HTR-8/SVneo (cell line): ENCODE data around the gene IL12A.

Experiments
- DNase-seq: peaks from one replicate; pipeline ENCODE4 v3.0.0; 2011; ENCODE audit warnings: low spot score, mixed read lengths; ENCODE audit not compliant: insufficient read length
- FAIRE-seq: peaks from 2 replicates; lab custom pipeline; 2011; peaks lifted over from hg19 to GRCh38; lab: Jason Lieb, UNC

IL12A gene

DNA sequence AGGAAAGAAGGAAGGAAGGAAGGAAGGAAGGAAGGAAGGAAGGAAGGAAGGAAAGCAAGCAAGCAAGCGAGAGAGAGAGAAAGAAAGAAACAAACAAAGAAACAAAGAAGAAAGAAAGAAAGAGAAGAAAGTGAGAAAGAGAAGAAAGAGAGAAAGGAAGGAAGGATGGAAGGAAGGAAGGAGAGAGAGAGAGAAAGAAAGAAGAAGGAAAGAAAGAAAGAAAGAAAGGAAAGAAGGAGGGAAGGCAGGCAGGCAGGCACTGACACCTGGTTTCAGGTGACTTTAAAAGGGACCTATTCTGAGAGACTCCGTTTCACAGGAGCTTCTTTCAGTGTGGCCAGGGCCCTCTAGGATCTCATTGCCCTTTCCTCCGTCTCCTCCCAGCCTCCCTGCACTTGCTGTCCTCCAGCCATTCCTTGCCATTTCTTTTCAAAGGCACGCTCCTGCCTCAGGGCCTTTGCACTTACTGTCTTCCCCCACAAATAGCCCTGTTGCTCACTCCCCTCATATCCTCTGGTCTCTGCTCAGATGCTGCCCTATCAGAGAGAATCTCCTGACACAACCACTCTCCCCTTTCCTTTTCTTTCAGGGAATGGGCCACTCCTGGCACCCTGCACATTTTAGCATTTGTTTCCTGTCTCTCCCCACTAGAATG, 31.5 kb downstream of the IL12A start:
- DNase-seq (no peak), FAIRE-seq (no peak)

DNA sequence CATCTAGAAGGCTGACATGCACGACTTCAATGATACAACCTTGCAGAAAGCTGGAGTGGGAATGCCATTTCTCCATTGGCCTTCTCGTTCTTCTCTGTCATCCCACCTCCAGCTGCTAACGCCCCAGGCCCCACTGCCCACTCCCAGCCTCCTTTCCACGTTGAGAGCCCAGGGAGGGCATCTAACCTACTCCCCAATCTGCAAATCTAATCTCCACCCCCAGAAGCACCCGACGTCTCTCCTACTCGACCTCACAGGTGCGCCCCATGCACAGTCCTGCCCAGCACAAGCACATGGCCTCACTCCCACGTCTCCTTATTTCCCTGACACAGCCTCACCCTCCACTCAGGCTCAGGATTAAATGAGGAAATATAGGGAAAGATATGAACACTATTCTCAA, 33.4 kb downstream of the IL12A start:
- FAIRE-seq (no peak), DNase-seq (no peak)

DNA sequence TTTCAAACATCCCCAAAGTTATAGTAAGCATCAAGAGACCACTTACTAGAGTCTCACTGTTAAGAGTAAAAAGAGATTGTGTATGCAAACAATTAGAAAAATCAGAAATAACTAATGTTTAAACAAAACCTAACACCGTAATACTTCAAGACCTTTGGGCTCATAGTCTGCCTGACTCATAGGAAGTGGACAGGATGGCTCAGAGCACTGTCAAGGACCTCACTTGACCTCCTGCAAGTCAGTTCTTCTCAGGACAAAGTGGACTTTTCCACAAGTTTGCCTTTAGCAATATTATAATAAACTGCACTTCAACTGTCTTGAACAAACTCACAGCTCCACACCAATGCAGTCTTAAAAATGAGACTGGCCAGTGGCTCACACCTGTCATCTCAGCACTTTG, 34.8 kb downstream of the IL12A start:
- FAIRE-seq: no peak

GRCh38 chr3:160027541-160028195, 39.0 kb downstream of the IL12A start:
- DNase-seq: peak; percentile 33
- FAIRE-seq: no peak

More for the DNA sequence above, 34.8 kb downstream of the IL12A start:
- no peak for DNase-seq

DNA sequence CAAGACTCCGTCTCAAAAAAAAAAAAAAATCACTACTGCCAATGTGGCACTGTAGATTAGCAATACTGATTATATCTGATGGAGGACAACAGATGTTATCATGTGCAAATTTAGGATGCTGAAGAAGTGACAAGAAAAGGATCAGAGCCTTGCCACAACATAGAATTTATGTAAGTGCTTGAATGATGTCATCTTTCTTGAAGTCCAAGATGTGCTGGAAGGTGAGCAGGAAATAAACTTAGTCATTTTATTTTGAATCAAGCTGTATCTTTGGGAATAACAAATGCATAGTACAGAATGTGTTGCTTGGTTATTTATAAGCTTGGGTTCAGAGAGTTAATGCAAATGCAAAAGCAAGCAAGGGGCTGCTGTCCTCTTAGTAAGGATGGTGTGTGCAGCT, 47.1 kb downstream of the IL12A start:
- no peak for FAIRE-seq

DNA sequence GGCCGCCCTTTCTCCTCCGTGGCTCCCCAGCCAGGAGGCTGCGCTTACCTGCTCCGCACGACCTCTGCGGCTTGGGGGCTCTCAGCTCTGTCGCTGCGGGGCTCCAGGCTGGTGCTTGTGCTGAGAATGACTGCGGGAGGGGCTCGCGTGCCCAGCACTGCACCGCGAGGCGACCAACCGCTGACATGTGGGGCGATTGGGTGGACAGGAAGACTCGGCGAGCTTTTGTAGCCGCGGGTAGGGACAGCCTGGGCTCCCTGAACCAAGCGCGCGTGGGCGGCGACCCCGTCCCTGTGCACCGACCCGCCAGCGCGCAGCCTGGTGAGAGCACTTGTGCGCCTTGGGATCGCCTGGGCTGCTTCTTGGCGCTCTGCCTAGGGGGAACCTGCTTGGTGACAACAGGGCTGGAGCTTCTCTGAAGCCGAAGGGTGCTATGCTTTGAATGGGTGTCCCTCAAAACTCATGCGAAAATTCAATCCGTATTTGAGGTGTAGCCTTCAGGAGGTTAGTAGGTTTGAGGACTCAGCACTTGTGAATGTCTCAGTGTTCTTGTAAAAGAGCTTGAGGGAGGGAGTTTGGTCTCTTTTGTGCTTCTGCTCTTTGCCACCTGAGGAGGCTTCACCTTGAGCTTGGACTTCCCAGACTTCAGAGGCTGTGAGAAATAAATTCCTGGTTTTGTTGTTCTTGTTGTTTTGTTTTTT, 50.4 kb downstream of the IL12A start:
- DNase-seq (no peak), FAIRE-seq (no peak)

More for the DNA sequence above, 47.1 kb downstream of the IL12A start:
- DNase-seq: no peak

DNA sequence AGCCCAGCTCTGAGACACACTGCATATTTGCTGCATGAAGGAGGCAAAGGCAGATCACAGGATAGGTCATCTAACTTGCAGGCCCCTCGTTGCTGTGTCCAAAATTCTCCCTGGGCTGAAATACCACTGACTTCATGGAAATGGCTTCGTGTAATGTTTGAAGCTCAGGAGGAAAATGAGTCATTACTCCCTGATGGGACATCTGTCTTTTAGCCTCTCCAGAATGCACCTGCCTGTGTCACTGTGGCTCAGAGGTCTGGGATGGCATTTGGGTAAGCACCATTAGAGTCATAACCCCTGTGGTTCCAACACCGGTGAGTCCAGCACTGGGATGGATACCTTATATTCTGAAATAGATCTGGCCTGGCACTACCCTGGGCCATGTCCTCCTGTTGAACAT, 51.5 kb downstream of the IL12A start:
- DNase-seq (no peak), FAIRE-seq (peak; percentile 62)

DNA sequence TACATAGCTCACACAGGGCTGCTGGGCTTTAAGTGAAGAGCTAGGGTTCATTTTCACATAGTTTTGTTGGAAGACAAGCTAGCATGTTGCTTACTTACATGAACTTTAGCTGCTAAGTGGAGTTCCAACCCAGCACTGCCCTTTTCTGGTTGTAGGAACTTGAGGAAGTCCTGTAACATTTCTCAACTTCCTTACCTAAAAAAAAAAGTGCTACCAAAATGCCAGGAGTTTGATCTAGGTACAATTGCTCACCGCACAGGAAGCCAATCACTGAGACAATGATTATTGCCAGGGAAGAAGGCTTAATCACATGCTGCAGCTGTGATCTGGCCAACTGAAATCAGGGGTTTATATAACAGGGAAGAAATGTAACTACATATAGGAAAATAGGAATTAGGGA, 52.8 kb downstream of the IL12A start:
- DNase-seq (no peak), FAIRE-seq (no peak)

DNA sequence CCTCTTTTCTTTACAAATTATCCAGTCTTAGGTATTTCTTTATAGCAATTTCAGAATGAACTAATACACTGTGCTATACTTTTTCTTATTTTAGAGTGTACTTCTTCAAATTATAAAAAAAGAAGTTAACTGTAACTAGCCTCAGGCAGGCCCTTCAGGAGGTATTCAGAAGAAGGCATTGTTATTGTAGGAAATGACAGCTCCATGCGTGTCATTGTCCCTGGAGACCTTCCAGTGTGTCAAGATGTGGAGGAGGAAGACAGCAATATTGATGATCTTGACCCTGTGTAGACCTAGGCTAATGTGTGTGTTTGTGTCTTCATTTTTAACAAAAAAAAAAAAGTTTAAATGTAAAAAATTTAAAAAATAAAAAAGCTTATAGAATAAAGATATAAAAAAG, 55.5 kb downstream of the IL12A start:
- FAIRE-seq: no peak

More for the DNA sequence above, 55.5 kb downstream of the IL12A start:
- DNase-seq: no peak
